Stimulated activated CD8-positive, alpha-beta memory T cell treated with anti-CD3 and anti-CD28 coated beads, Interleukin-7, amount 100 ng/mL, for 48 hours (primary cell): ENCODE results near the gene COL5A3.
A peak's percentile ranks its signal among the peaks of the same experiment; 100 is the strongest.
"Not testable (repeated sequence)": the region's sequence is repeated elsewhere in the genome, so short reads cannot be mapped to it uniquely, and the experiment has no call there.

Experiments used
- DNase-seq, 2 donors: peaks; one replicate each; pipeline ENCODE4 v3.0.0-alpha.2; 2020; ENCODE audit warnings: low read depth in 1 of 2; ENCODE audit errors: extremely low read depth in 1 of 2

The COL5A3 gene

GRCh38 chr19:10010247-10010691 is at the start of gene COL5A3:
COL5A3 (minus strand) TSS chr19:10010504; CDS start chr19:10010385, 119 bp downstream.
- DNase-seq, result no peak

GRCh38 chr19:10052602-10053360 is 42.5 kb upstream of the COL5A3 start:
- DNase-seq, result no peak

- DNase-seq, result no peak
Observed at GRCh38 chr19:10049626-10050025, 39.3 kb upstream of the COL5A3 start.

DNA sequence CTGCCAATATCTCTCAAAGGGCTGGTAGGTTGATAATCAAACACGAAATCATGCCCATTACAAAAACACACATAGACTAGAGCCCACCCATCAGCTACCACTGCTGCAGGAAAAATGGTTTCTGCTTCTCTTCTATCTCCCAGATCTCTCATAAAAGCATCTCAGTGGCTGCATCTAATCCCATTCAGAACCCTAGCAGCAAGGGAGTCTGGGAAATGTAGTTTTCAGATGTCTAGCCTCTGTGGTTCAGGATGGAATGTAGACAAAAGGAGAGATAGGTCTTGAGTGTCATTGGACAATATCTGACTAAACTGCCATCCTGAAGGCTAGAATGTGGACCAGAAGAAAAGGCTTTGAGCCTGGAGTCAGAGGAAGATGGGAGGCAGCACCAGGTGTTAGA is 35.1 kb upstream of the COL5A3 start:
- DNase-seq, result no peak

DNA sequence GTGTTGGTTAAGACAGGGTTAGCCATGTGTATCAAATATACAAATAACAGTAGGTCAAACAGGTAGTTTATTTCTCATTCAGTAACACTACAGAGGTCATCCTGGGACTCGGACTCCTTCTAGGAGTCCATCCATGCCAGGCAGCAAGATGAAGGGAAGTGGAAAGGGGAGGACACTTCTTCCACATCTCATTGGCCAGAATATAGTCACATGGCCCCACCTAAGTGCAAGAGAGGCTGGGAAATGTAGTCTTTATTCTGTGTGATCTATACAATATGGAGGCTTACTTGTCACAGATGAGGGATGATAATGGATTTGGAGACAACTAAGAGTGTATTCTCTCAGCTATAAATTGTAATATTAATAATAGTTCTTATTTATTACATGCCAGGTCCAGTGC is 34.1 kb upstream of the COL5A3 start:
- DNase-seq, result no peak

- no peak for DNase-seq
Observed at GRCh38 chr19:10043286-10043927, 33.1 kb upstream of the COL5A3 start.

DNA sequence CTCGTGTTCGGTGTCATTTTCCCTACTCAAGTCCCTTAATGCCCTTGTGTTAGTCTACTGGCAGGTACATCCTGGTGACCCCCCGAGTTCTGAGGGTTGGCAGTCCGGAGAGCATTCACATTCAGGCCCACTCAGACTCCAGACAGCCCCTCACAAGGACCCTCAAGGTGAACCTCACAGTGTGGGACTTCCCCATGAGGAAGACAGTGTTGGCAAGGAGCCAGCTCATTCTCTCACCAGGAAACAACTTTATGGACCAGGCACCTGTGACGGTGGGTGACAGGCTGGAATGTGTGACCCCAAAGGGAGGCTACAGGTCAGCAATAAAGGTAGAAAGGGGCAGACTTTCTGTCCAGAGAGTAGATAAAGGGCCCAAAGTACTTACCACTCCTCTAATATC is 27.5 kb upstream of the COL5A3 start:
- DNase-seq, result no peak

DNA sequence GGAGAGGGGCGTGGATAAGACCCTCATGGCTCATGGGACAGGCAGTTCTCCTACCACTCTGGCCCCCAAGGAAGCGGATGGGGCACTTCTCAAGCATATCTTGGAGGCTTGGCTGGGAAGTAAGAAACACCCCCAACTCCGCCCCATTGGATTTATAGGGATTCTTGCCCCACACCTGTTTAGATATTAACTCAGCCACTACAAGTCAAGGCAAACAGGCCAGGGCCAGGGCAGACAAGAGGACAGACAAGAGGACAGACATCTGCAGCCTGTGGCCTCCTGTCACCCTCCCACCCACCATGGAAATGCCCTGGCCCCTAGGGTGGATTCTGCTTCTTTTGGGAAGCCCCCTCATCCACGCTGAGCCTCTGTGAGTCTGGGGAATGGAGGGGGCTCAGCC is 27.1 kb upstream of the COL5A3 start:
- no peak for DNase-seq

DNA sequence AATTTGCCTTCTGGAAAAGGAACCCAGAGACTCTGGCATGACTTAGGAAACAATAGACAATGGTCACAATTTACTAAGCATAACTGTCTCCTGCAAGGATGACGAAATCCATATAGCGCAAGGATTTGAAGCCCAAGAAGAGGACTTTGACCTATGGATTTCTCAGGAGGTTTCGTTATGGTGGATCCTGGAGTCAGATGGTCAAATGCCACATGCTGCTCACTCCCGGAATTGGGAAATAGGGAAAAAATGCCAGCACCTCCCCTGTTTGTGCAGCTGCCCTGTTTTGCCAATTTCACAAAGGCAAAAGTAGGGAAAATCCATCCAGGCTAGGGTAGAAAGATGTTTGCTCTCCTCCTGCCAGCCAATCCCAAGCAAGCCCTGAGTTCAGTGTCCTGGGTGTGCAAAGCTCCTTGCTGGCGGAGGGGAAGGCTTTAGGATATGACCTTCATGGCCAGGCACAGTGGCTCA is 26.3 kb upstream of the COL5A3 start:
- DNase-seq, result no peak

DNA sequence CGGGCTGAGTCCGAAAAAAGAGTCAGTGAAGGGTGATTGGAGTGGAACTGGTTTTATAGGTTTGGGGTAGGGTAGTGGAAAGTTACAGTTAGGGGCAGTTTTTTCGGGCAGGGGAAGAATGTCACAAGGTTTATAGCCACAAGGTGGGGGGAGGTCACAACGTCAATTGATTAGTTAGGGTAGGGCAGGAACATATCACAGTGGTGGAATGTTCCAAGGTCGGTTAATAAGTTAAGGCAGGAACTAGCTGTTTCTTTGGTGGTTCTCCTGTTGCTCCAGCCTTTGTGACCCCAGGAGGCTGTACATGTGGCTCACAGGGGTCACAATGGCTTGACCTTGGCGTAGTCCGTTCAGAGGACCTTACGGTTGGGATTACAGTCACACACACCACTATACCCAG is 23.3 kb upstream of the COL5A3 start:
- DNase-seq, result no peak

DNA sequence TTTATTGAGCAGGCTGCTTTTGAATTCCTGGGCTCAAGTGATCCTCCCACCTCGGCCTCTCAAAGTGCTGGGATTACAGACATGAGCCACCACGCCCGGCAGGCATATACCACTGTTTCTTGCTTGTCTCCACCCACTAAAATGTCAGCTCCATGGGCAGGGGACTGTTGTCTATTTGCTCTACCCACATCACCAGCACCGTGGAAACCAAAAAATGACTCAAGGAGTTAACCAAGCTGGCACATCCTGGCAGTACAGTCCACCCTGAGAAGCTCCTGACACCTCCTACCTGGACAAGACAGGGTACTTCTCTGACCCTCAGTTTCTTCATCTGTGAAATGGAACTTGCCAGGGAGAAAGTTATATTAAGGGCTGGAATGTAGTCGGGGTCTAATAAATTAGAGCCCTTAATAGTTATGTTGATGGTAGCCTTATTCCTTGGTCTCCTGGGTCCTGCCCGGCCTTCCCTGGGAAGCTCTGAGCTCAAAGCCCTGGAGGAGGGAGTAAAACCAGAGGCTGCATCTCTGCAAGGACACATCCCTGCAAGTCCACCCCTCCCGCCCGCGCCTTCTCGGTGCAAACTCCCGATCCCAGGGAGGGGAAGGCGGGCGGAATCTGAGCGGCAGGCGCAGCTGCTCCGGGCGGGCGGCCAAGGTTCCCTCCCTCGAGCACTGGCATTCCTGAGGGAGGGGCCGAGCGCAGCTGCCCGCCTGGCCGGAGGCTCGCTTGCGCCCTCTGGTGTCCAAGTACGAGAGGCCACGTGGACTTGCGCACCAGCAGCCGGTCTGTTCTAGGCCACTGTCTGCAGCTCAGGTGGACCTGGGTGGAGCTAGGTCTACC is 17.1 kb upstream of the COL5A3 start:
- DNase-seq, result peak; percentile 50 to 65

DNA sequence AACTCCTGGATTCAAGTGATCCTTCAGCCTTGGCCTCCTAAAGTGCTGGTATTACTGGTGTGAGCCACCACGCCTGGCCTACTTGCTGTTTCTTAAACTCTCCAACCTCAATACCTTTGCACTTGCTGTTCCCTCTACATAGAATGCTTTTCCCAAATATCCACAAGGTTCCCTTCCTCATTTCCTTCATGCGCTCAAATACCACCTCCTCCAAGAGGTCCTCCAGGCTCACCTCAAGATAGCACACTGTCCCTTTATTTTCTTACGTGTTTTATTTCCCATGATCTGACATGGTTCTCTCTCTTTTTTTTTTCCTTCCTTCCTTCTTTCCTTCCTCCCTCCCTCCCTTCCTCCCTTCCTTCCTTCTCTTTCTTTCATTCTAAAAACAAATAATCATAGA is 16.4 kb upstream of the COL5A3 start:
- DNase-seq, result no peak

GRCh38 chr19:10023096-10023495 is 12.8 kb upstream of the COL5A3 start:
- not testable (repeated sequence) for DNase-seq

- DNase-seq, result no peak
Observed at GRCh38 chr19:10021863-10022262, 11.6 kb upstream of the COL5A3 start.

- DNase-seq, result no peak
Observed at GRCh38 chr19:10021446-10021845, 11.1 kb upstream of the COL5A3 start.

GRCh38 chr19:10020851-10021250 is 10.5 kb upstream of the COL5A3 start:
- DNase-seq, result no peak

GRCh38 chr19:10019246-10019645 is 8.9 kb upstream of the COL5A3 start:
- no peak for DNase-seq

DNA sequence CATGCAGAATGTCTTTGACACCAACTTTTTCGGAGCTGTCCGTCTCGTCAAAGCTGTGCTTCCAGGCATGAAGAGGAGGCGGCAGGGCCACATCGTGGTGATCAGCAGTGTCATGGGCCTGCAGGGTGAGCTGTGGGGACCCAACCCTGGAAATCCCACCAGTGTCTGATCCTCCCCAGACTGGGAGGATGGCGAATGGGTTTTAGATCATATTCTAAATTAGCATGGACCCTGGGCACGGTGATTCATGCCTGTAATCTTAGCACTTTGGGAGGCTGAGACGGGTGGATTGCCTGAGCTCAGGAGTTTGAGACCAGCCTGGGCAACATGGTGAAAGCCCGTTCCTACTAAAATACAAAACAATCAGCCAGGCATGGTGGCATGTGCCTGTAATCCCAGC is 8.5 kb upstream of the COL5A3 start:
- no peak for DNase-seq

DNA sequence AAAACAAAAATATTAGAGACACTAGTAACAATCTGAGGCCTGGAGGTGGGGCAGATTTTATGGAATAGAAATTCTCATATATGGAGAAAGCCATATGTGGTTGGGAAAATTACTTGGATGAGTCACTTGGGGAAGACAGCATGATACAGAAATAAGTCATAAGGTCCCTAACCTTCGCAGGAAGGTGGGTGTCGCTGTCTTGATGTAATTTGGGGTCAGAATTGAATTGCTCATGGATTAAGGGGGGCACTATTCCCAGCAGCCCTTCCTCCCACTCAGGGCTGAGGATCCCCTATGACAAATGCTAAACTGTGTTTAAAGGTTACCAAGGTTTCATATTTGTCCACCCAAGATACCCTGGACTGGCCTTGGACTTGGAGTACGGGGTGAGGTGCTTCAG is 8.0 kb upstream of the COL5A3 start:
- no peak for DNase-seq

DNA sequence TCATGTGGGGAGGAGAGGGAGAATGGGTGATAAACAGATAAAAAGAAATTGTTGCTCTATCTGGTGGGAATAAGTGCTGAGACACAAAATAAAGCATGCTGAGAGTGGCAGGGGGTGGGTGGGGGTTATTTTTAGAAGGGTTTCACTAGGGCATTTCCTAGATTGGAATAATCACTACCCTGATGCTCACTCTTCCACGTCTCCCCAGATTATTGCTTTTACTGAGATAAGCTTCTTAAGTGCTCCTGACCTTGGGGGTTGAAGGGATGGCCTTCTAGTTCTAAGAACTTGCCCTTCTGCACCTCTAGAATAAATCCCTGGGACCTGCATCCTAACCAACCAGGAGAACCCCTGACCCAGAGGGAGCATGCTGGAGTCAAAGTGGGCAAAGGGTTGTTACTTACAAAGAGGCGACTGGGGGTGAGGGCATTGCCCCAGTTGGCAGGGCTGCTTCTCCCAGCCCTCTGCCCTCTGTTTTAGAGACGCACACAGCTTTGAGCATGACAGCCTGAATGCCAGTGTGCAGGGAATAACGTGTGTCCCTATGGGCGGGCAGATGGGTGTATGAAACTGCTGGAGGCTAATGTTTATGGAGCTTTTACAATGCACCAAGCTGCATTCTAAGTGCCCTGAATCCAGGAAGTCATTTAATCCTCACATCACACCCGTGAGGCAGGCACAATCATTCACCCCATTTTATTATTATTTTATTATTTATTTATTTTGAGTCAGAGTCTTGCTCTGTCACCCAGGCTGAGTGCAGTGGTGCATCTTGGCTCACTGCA is 3.7 kb upstream of the COL5A3 start:
- no peak for DNase-seq

DNA sequence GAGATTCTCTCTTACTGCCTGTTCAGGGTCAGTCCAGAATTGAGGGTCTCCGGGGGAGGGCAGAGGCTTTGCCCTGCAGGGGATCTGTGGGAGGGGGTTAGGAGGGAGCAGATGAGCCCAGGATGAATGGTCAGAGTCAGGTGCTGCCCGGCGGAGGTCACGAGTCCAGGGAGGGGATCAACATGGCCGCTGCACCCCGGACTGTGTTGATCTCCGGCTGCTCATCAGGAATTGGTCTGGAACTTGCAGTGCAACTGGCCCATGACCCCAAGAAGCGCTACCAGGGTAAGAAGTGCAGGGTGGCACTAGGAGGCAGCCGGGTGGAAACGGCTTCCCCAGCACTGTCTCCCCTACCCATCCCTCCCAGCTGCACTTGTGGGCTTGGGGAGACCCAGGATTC is 3.0 kb upstream of the COL5A3 start, which contains the start of gene RDH8:
RDH8 (plus strand) TSS at position 168 of the 400 bp plus-strand sequence; CDS start at position 183, 15 bp downstream.
- DNase-seq, result no peak
